ENCODE measurements around the gene SCARB1. TPM values are rescaled to one million over a fixed set of nuclear protein-coding genes. Genes with fewer than 3 reads are reported as not detected.
A peak's percentile ranks its signal among the peaks of the same experiment; 100 is the strongest.

Gene SCARB1
- total and polyA plus RNA-seq, 2 of the 13 experiments (the other 11 are each of a cell fraction or from before 2014, with no cell fraction given) = 63.4 to 160 TPM

DNA sequence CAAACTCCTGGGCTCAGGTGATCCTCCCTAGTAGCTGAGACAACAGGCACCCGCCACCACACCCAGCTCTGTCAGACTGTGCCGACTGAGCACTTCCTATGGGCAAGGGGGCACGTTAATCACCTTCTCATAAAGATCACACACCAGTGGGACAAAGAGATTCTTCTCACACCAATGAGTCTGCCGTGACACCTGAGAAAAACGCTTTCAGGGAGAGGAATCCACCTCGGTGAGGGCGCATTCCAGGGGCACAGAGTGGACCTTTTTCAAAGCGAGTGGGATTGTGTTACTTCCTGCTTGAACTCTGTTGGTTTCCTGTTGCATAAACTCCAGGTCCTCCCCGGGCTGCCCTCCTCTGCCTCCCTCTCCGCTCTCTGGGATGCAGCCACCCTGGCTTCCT lies 17.5 kb upstream of the SCARB1 start (continued):
- TF ChIP-seq MIXL1 (CRISPR knock-in tag; IDR thresholded peaks at IDR 0.05) (0 out of 2 replicates have a peak, but pooled peaks have one; percentile 13), YEATS4 (CRISPR knock-in tag; IDR thresholded peaks at IDR 0.05; ENCODE audit: borderline replicate concordance) (peak; percentile 60; the same call in 1 of the 2 replicates), NFKBIZ (CRISPR knock-in tag; IDR thresholded peaks at IDR 0.05) (no peak; the same call in 1 of the 2 replicates), ZNF781 (CRISPR knock-in tag; IDR thresholded peaks at IDR 0.05; ENCODE audit: borderline replicate concordance, not compliant biosample characterization) (no peak), ZNF225 (CRISPR knock-in tag; IDR thresholded peaks at IDR 0.05) (no peak), SNRNP70 (IDR thresholded peaks at IDR 0.05; ENCODE audit: low read depth, low read length) (no peak), NFE2L2 (IDR thresholded peaks at IDR 0.05; ENCODE audit: low read length) (no peak), ZBTB39 (CRISPR knock-in tag; IDR thresholded peaks at IDR 0.05) (no peak), RFX3 (CRISPR knock-in tag; IDR thresholded peaks at IDR 0.05) (no peak), RNF219 (CRISPR knock-in tag; IDR thresholded peaks at IDR 0.05) (no peak), NRL (CRISPR knock-in tag; IDR thresholded peaks at IDR 0.05; ENCODE audit: borderline replicate concordance) (no peak), GZF1 (CRISPR knock-in tag; IDR thresholded peaks at IDR 0.05) (no peak), HNF1B (CRISPR knock-in tag; IDR thresholded peaks at IDR 0.05) (peak; percentile 83), HOXA3 (CRISPR knock-in tag; IDR thresholded peaks at IDR 0.05) (peak; percentile 73), ADNP (CRISPR knock-in tag; IDR thresholded peaks at IDR 0.05) (no peak)
- TF ChIP-seq, protein P1, sequence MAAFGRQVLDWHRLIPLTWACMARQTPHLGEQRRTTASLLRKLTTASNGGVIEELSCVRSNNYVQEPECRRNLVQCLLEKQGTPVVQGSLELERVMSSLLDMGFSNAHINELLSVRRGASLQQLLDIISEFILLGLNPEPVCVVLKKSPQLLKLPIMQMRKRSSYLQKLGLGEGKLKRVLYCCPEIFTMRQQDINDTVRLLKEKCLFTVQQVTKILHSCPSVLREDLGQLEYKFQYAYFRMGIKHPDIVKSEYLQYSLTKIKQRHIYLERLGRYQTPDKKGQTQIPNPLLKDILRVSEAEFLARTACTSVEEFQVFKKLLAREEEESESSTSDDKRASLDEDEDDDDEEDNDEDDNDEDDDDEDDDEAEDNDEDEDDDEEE (CRISPR knock-in tag; IDR thresholded peaks at IDR 0.05) = no peak
- TF ChIP-seq, protein P2, sequence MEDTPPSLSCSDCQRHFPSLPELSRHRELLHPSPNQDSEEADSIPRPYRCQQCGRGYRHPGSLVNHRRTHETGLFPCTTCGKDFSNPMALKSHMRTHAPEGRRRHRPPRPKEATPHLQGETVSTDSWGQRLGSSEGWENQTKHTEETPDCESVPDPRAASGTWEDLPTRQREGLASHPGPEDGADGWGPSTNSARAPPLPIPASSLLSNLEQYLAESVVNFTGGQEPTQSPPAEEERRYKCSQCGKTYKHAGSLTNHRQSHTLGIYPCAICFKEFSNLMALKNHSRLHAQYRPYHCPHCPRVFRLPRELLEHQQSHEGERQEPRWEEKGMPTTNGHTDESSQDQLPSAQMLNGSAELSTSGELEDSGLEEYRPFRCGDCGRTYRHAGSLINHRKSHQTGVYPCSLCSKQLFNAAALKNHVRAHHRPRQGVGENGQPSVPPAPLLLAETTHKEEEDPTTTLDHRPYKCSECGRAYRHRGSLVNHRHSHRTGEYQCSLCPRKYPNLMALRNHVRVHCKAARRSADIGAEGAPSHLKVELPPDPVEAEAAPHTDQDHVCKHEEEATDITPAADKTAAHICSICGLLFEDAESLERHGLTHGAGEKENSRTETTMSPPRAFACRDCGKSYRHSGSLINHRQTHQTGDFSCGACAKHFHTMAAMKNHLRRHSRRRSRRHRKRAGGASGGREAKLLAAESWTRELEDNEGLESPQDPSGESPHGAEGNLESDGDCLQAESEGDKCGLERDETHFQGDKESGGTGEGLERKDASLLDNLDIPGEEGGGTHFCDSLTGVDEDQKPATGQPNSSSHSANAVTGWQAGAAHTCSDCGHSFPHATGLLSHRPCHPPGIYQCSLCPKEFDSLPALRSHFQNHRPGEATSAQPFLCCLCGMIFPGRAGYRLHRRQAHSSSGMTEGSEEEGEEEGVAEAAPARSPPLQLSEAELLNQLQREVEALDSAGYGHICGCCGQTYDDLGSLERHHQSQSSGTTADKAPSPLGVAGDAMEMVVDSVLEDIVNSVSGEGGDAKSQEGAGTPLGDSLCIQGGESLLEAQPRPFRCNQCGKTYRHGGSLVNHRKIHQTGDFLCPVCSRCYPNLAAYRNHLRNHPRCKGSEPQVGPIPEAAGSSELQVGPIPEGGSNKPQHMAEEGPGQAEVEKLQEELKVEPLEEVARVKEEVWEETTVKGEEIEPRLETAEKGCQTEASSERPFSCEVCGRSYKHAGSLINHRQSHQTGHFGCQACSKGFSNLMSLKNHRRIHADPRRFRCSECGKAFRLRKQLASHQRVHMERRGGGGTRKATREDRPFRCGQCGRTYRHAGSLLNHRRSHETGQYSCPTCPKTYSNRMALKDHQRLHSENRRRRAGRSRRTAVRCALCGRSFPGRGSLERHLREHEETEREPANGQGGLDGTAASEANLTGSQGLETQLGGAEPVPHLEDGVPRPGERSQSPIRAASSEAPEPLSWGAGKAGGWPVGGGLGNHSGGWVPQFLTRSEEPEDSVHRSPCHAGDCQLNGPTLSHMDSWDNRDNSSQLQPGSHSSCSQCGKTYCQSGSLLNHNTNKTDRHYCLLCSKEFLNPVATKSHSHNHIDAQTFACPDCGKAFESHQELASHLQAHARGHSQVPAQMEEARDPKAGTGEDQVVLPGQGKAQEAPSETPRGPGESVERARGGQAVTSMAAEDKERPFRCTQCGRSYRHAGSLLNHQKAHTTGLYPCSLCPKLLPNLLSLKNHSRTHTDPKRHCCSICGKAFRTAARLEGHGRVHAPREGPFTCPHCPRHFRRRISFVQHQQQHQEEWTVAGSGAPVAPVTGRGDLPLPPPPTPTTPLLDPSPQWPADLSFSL (CRISPR knock-in tag; IDR thresholded peaks at IDR 0.05) = no peak; the same call in 1 of the 2 replicates
